ENCODE measurements around the gene UBE2B. TPM values are rescaled to one million over a fixed set of nuclear protein-coding genes. Genes with fewer than 3 reads are reported as not detected.
A peak's percentile ranks its signal among the peaks of the same experiment; 100 is the strongest.

UBE2B gene
- polyA plus RNA-seq, 1 of the 3 experiments (the other 2 are of a cell fraction), result 24.3 TPM

GRCh38 chr5:134439210-134439654 is 67.9 kb downstream of the UBE2B start:
- Histone ChIP-seq H3K4me3 (ENCODE audit: low read depth in 2 of 2, low read length in 1 of 2) (peak overlapping the region in 1 of 2 experiments; percentile 25; a peak in 2 of 4 replicates), H3K9ac (peak overlapping the region; percentile 80), H3K4me1 (ENCODE audit: control insufficient read depth in 1 of 2, insufficient read depth in 2 of 2, low read depth in 1 of 2, low read length in 1 of 2) (peaks cover 25 to 36% of the 10 kb centered on the region in 2 experiments; a peak in 3 of 4 replicates), H3K79me2 (ENCODE audit: insufficient read depth) (no peaks in the 10 kb centered on the region), H2AFZ (ENCODE audit: low read depth) (peak overlapping the region; percentile 83; the same call in 1 of the 2 replicates), H3K9me3 (no peaks in the 10 kb centered on the region), H3F3A (replicated peaks; ENCODE audit: insufficient read depth) (peaks cover 45% of the 10 kb centered on the region), H3K27ac (ENCODE audit: low read depth in 2 of 2, low read length in 1 of 2) (peak overlapping the region; percentile 67 to 96), H4K20me1 (ENCODE audit: insufficient read depth) (no peaks in the 10 kb centered on the region), H3K4me2 (peak overlapping the region; percentile 74), H3K27me3 (ENCODE audit: insufficient read depth) (no peaks in the 10 kb centered on the region), H3K36me3 (replicated peaks in 1 of 2; ENCODE audit: control insufficient read depth in 1 of 2, insufficient read depth in 2 of 2, low read length in 1 of 2) (no peaks in the 10 kb centered on the region), H3K9me2 (no peaks in the 10 kb centered on the region)
- ChIA-PET POLR2A (no interaction called here), CTCF (no interaction called here)
- 23% methylated on average over 7 of the region's 7 CpGs for WGBS (ENCODE audit: low lambda C conversion rate)
- no peak for DNase-seq
- TF ChIP-seq USF2 (IDR thresholded peaks at IDR 0.05; ENCODE audit: borderline replicate concordance, low read depth, low read length) (no peak), EP300 (IDR thresholded peaks at IDR 0.05; ENCODE audit: borderline replicate concordance in 1 of 2, low read depth in 1 of 2, low read length in 1 of 2) (peak in 1 of 2 experiments; percentile 88; a peak in 2 of 4 replicates), USF1 (IDR thresholded peaks at IDR 0.05; ENCODE audit: borderline replicate concordance, low read depth) (no peak), NFIC (IDR thresholded peaks at IDR 0.05; ENCODE audit: borderline replicate concordance) (peak; percentile 97), TCF12 (IDR thresholded peaks at IDR 0.05) (peak; percentile 95), NRF1 (IDR thresholded peaks at IDR 0.05; ENCODE audit: low read depth, low read length) (no peak), GABPA (IDR thresholded peaks at IDR 0.05; ENCODE audit: low read depth) (no peak), ELF1 (IDR thresholded peaks at IDR 0.05) (no peak), RXRA (IDR thresholded peaks at IDR 0.05; ENCODE audit: borderline replicate concordance, low read depth) (no peak), CTCF (IDR thresholded peaks at IDR 0.05) (no peak), FOXM1 (IDR thresholded peaks at IDR 0.05; ENCODE audit: low read depth) (no peak), POLR2AphosphoS5 (IDR thresholded peaks at IDR 0.05; ENCODE audit: low read depth, low read length) (peak; percentile 81), EZH2phosphoT487 (IDR thresholded peaks at IDR 0.05; ENCODE audit: borderline replicate concordance, low read depth) (no peak), GATA2 (CRISPR knock-in tag; IDR thresholded peaks at IDR 0.05) (no peak), TEAD4 (IDR thresholded peaks at IDR 0.05; ENCODE audit: borderline replicate concordance, insufficient read depth) (peak; percentile 77), RFX5 (IDR thresholded peaks at IDR 0.05; ENCODE audit: low read length) (no peak), SMC3 (IDR thresholded peaks at IDR 0.05; ENCODE audit: low read depth, low read length) (no peak), RAD21 (IDR thresholded peaks at IDR 0.05; ENCODE audit: low read length) (no peak; the same call in 1 of the 2 replicates), TAF1 (IDR thresholded peaks at IDR 0.05; ENCODE audit: borderline replicate concordance, low read depth, low read length) (no peak), FOXJ3 (CRISPR knock-in tag; IDR thresholded peaks at IDR 0.05) (no peak), MAX (IDR thresholded peaks at IDR 0.05; ENCODE audit: low read depth) (peak; percentile 43; the same call in 1 of the 2 replicates), MXI1 (IDR thresholded peaks at IDR 0.05; ENCODE audit: low read depth, low read length) (no peak), MEF2A (IDR thresholded peaks at IDR 0.05; ENCODE audit: borderline replicate concordance, low read depth) (no peak), CHD2 (IDR thresholded peaks at IDR 0.05; ENCODE audit: low read length, partially characterized antibody) (no peak), JUND (IDR thresholded peaks at IDR 0.05) (peak; percentile 86), REST (IDR thresholded peaks at IDR 0.05; ENCODE audit: low read depth, low read length) (peak; percentile 57; the same call in 1 of the 2 replicates), PBX3 (IDR thresholded peaks at IDR 0.05) (peak; percentile 86)
